GM18858 (cell line): ENCODE measurements around the gene ERI3.
"Not testable (repeated sequence)": the region's sequence is repeated elsewhere in the genome, so short reads cannot be mapped to it uniquely, and the experiment has no call there.

Source experiments
- ATAC-seq: cut with Tn5 transposase; IDR thresholded peaks from one replicate; pipeline ENCODE4 v1.9.1; 2021; ENCODE audit not compliant: unreplicated experiment

Gene ERI3

GRCh38 chr1:44217809-44218410, 137.1 kb downstream of the ERI3 start:
- ATAC-seq: no peak

- no peak for ATAC-seq
Observed at GRCh38 chr1:44213222-44214112, 141.6 kb downstream of the ERI3 start, which contains the start of gene DMAP1. DMAP1 (plus strand) TSS chr1:44213471; CDS start chr1:44213754, 283 bp downstream.

- no peak for ATAC-seq
Observed at GRCh38 chr1:44212355-44213221, 142.5 kb downstream of the ERI3 start.

GRCh38 chr1:44210595-44210994, 144.5 kb downstream of the ERI3 start:
- no peak for ATAC-seq

- no peak for ATAC-seq
Observed at GRCh38 chr1:44208226-44208625, 146.8 kb downstream of the ERI3 start.

- ATAC-seq: not testable (repeated sequence)
Observed at GRCh38 chr1:44206545-44206944, 148.5 kb downstream of the ERI3 start.

GRCh38 chr1:44200336-44200735, 154.7 kb downstream of the ERI3 start:
- no peak for ATAC-seq

GRCh38 chr1:44174630-44175029, 180.4 kb downstream of the ERI3 start:
- no peak for ATAC-seq
